Activated T-cell treated with anti-CD3 and anti-CD28 coated beads, Interleukin-2, amount 50 U/mL, for 24 hours (primary cell): ENCODE results near the gene UBD.

ENCODE experiments used
- DNase-seq: peaks from one replicate; pipeline ENCODE4 v3.0.0-alpha.2; 2020
- H3K27ac Mint-ChIP-seq: 2 replicates; pipeline ENCODE4 v1.8.0; 2020; ENCODE audit warnings: mild to moderate bottlenecking, mixed read lengths
- H3K27me3 Mint-ChIP-seq: 2 replicates; pipeline ENCODE4 v1.8.0; 2020; ENCODE audit warnings: mixed read lengths
- H3K36me3 Mint-ChIP-seq: 2 replicates; pipeline ENCODE4 v1.8.0; 2020; ENCODE audit warnings: low read depth, mixed read lengths
- H3K4me1 Mint-ChIP-seq: 2 replicates; pipeline ENCODE4 v1.8.0; 2020; ENCODE audit warnings: low read depth, mixed read lengths
- H3K4me3 Mint-ChIP-seq: 2 replicates; pipeline ENCODE4 v1.8.0; 2020; ENCODE audit warnings: mild to moderate bottlenecking, moderate library complexity, mixed read lengths
- H3K9me3 Mint-ChIP-seq: 2 replicates; pipeline ENCODE4 v1.8.0; 2020; ENCODE audit warnings: mixed read lengths

UBD gene

DNA sequence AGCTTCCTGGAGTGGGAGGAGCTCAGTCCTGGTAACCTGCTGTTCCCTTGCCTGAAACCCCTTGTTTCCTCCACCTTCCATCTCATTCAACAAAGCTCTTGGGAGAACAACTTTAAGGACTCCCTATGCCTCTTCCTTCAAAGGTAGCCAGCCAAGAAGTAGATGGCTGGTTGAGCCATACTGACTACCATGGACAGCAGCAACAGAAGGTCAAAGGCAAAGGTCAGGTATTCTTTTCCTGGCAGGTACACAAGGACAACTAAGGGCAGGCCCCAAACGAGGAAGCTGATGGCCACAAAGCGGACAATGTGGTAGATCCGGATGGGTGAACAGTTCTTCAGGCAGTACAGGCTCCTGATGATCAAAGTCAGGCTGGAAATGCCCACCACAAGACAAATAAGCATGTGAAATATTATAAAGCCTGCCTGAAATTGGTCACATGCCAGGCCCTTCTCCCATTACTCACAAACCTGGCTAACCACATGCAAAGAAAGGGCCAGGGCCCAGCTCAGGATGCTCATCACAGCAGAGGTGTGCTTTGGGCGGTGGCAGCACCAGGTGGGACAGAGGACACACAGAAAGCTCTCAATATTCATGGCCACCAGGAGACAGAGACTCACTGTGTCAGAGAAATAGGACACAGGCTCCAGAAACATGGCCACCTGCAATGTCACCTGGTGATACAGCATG lies 21.7 kb downstream of the UBD start:
- Mint-ChIP-seq H3K4me3 (no peak overlapping the region), H3K36me3 (no peaks in the 10 kb centered on the region), H3K4me1 (no peaks in the 10 kb centered on the region), H3K27me3 (peaks cover 17% of the 10 kb centered on the region), H3K27ac (no peak overlapping the region), H3K9me3 (no peaks in the 10 kb centered on the region)
- DNase-seq = no peak

DNA sequence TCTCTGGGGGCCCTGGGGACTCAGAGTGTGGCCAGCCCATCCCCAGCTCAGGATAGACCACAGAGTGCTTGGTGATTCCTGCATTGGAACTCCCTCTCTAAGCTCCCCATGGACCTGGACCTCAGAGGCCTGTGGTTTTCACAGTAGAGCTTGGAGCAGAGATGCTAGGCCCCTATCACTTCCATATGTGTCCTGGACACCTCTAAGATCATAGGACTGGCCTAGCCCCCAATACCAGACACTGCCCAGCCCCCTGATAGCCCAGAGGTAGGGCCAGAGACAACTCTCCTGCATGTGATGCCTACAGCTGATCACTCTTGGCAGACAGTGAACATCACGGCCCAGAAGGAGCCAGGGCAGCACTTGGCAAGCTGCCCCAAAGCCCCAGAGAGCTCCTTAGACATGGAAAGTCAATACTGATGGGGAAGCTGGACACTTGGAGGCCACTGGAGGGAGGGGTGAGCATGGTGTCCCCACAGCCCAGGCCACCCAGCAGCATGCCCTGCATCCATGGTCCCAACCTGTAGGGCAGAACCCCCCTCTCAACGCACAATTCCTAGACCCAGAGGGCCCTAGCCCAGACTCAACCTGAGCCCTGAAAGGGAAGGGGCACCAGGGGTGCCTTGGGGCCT lies 27.1 kb downstream of the UBD start:
- Mint-ChIP-seq H3K4me3 (no peak overlapping the region), H3K9me3 (no peaks in the 10 kb centered on the region), H3K36me3 (no peaks in the 10 kb centered on the region), H3K27ac (no peak overlapping the region), H3K27me3 (peaks cover 6% of the 10 kb centered on the region), H3K4me1 (no peaks in the 10 kb centered on the region)
- DNase-seq = no peak

DNA sequence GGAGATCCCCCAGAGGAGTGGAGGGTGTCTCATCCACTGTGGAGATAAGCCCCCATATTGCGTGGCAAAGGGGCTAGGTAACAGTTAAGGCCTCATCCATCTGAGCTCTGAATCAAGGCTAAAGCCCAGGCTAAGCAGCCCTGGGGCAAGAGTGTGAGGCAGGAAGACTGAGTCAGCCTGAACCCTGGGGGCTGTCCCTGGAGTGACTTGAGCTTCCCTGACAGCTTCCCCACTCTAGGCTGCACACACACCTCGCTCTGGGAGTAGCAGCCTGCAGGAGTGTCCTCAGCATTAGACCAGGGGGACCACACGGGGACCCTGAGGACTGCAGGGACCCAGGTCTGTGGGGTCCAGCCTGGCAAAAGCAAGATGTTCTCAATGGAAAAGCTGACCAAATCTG lies 27.9 kb downstream of the UBD start:
- Mint-ChIP-seq H3K9me3 (no peaks in the 10 kb centered on the region), H3K27me3 (peaks cover 9% of the 10 kb centered on the region), H3K36me3 (no peaks in the 10 kb centered on the region), H3K27ac (no peak overlapping the region), H3K4me1 (peaks cover 2% of the 10 kb centered on the region), H3K4me3 (no peak overlapping the region)
- no peak for DNase-seq

DNA sequence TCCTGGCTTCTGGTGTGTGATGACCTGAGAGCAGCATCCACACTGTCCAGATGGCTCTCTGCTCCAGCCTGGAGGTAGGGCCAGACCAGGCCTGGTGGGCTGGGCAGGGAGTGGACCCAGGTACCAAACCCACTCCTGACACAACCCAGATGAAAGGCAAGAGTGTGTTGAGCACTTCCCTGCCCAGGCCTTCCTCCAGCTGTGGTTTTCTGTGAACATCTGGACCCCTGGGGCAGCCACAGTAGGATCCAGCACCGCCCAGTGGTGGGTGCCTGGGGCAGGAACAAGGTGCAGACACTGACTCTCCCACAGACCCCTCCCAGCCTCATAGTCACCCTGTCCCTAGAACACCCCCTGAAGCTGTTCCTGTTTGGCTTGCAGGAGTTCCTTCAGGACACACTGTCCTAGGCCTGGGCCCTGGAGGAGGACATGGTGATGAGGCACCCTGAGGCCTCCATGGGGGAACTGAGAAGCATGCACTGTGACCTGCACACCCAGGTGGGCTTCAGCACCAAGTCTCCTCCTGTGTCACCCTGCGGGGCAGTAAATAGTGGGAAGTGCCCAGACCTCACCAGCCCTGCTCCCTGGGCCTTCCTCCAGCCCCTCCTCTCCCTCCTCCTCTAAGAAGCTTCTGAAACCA lies 28.7 kb downstream of the UBD start:
- H3K9me3 Mint-ChIP-seq = no peaks in the 10 kb centered on the region
- no peak overlapping the region for H3K27ac Mint-ChIP-seq

DNA sequence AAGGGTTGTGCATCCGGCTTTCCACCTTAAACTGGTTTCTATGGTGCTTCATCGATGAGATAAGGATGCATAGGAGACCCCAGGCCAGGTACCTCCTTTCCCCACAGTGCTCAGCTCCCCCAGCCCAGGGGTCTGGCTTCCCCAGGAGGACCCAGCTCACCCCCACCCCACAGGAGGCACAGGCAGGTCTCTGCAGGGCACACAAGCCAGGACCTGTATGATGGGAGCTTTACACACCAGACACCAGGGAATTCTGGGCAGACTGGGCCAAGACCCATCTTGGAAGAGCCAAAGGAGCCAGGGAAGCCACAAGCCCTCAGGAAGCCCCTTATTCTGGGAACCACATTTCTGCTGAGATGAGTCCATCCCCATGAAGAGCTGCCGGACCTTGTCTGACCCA lies 29.6 kb downstream of the UBD start:
- Mint-ChIP-seq H3K4me3 (no peak overlapping the region), H3K27ac (no peak overlapping the region), H3K4me1 (peaks cover 2% of the 10 kb centered on the region), H3K27me3 (peaks cover 24% of the 10 kb centered on the region), H3K36me3 (no peaks in the 10 kb centered on the region), H3K9me3 (no peaks in the 10 kb centered on the region)
- no peak for DNase-seq

More for the DNA sequence above, 28.7 kb downstream of the UBD start:
- Mint-ChIP-seq H3K27me3 (peaks cover 15% of the 10 kb centered on the region), H3K36me3 (no peaks in the 10 kb centered on the region), H3K4me3 (no peak overlapping the region), H3K4me1 (peaks cover 2% of the 10 kb centered on the region)
- no peak for DNase-seq

DNA sequence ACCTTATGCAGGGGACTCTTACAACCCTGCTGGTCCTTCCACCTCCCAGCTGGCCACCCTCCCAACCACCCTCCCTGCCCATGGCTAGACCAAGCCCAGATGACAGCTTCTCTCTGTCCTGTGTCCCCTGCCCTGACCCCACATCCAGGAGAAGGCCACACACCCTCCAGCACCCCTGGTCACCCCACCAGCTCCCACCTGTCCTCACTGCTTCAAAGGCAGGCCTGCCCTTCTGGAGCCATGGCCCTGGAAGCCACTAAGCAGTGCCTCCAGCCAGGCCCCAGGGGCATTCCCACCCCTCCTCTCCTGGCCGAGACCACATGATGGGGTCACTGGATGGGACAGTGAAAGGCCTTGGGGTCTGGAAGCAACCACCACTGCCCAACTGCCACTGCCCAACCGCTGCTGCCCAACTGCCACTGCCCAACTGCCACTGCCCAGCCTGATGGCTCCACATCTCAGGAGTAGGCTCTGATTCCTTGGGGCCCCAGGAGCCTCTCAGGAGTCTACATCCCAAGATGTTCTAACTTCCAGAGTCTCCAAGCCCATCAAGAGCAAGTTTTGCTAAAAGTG lies 30.5 kb downstream of the UBD start:
- Mint-ChIP-seq H3K4me3 (no peak overlapping the region), H3K27ac (no peak overlapping the region), H3K4me1 (peaks cover 2% of the 10 kb centered on the region), H3K27me3 (peaks cover 30% of the 10 kb centered on the region), H3K36me3 (no peaks in the 10 kb centered on the region), H3K9me3 (no peaks in the 10 kb centered on the region)
- no peak for DNase-seq

DNA sequence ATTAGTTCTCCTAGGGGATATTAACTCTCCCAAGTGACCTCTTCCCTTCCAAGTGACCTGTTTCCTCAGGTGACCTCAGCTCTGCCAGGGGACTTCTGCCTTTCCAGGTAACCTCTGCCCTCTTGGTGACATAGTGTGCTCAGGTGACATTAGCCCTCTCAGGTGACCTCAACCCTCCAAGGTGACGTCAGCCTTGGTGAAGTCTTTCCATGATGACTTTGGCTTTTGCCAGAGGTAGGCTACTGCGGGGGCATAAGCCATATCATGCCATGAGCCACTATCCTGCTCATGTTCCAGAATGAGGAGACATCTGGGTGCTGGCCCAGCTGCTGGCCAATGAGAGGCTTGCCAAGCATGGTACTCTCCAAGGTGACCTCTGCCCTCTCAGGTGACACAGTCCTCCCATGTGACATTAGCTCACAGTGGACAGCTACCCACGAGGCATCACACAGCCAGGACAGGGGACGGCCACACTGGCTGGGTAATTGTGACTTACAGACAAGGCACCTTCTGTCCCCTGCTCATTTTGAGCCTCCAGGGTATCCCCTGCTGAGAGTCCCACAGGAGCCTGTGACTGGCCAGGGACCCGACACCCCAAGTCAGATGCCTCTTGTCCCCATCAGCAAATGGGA lies 31.1 kb downstream of the UBD start:
- no peaks in the 10 kb centered on the region for H3K36me3 Mint-ChIP-seq
- no peak overlapping the region for H3K4me3 Mint-ChIP-seq
- no peaks in the 10 kb centered on the region for H3K9me3 Mint-ChIP-seq
- no peak overlapping the region for H3K27ac Mint-ChIP-seq
- peaks cover 32% of the 10 kb centered on the region for H3K27me3 Mint-ChIP-seq
- no peak for DNase-seq
- peaks cover 2% of the 10 kb centered on the region for H3K4me1 Mint-ChIP-seq

DNA sequence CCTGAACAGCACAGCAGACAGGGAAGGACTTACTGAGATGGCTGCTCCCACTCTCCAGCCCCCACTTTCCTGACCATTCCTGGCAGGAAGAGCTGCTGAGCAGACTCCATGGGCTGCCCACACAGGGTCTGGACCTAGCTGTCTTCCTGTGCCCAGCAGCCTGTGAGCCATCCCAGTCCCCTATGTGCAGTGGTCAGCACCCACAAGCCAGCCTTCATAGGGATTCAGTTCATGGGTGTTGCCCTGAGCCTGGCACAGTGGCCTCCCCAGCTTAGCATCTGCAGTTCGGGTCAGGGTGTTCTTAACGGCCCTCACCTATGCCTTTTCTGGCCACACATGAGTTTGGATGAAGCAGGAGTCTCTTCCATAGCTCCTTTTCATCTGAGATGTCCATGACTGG lies 32.0 kb downstream of the UBD start:
- no peaks in the 10 kb centered on the region for H3K36me3 Mint-ChIP-seq
- H3K27ac Mint-ChIP-seq = no peak overlapping the region
- H3K9me3 Mint-ChIP-seq = no peaks in the 10 kb centered on the region
- DNase-seq = no peak
- H3K27me3 Mint-ChIP-seq = peaks cover 34% of the 10 kb centered on the region
- H3K4me1 Mint-ChIP-seq = peaks cover 2% of the 10 kb centered on the region
- H3K4me3 Mint-ChIP-seq = no peak overlapping the region

DNA sequence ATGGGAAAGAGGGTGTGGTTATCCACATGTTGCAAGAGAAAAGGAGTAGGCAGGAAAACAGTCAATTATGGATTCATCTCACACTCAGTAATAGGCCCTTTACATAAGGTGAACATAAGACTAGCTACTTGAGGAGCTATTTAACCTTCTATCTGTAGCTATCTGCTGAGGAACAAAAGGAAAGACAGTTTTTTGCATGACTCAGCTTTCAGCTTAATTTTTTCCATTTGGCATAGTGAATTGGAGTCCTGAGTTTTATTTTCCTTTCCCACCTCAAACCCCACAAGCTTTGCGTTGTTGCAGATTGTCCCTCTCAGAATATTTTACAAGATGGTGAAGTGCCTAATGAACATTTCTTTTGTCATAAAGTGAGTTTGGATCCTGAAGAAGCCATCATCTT lies 32.4 kb downstream of the UBD start:
- DNase-seq = no peak
- Mint-ChIP-seq H3K4me3 (no peak overlapping the region), H3K9me3 (no peaks in the 10 kb centered on the region), H3K27ac (no peak overlapping the region), H3K4me1 (peaks cover 2% of the 10 kb centered on the region), H3K27me3 (peaks cover 34% of the 10 kb centered on the region), H3K36me3 (no peaks in the 10 kb centered on the region)

DNA sequence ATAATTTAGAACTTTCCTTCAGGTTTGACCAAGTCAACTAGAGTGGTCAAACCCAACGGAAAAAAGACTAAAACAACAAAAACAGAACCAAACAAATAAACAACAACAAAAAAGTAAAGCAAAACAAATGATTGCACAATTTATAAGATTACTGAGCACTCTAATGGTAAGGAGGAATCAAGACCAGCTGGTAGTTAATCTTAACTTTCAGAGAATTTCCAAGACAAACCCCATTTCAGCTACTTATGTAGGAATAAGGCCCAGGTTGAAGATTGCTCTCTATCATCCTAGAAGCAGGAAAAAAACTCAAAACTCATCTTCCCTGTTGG lies 34.3 kb downstream of the UBD start:
- Mint-ChIP-seq H3K4me1 (peaks cover 2% of the 10 kb centered on the region), H3K27me3 (peaks cover 35% of the 10 kb centered on the region), H3K36me3 (no peaks in the 10 kb centered on the region), H3K9me3 (no peaks in the 10 kb centered on the region), H3K4me3 (no peak overlapping the region), H3K27ac (no peak overlapping the region)
- DNase-seq = no peak

DNA sequence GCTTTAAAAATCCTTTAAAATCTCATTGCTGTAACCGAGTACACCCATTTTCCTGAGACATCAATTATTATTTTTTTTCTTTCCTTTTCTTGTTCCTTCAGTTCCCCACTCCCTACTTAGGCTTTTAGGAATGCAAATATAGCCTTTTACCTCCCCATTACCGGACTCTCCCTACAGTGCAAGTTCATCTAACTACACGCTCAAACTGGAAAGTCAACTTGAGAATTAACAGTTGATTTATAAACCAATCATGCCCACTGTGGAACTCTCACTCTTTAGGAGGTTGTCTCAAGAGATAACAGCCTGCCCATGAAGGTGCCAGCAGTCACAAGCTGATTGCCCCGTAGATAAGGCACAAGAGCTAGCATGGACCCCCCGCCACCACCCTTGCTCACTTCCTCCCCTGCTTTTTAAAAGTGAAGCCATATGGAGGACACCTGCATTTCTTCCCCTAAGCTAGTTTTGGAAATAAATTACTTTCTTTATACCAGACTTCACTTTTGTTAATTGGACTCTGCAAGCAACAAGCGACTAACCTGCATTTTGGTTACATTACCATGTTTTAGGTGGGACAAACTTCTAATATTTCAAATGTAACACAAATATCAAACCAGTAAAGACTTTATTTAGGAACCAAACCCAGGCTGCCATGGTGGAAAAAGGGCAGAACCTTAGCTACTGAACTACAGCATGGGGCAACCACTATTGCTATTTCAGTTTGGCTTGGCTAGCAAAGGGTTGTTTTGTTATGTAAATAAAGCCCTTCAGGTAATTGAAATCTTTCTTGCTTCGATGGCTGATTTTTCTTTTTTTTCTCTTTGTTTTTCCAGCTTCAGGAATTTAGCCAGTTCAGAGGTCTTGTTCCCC lies 34.9 kb downstream of the UBD start:
- Mint-ChIP-seq H3K4me3 (no peak overlapping the region), H3K4me1 (peaks cover 2% of the 10 kb centered on the region), H3K27me3 (peaks cover 41% of the 10 kb centered on the region), H3K36me3 (no peaks in the 10 kb centered on the region), H3K9me3 (no peaks in the 10 kb centered on the region), H3K27ac (no peak overlapping the region)
- no peak for DNase-seq

DNA sequence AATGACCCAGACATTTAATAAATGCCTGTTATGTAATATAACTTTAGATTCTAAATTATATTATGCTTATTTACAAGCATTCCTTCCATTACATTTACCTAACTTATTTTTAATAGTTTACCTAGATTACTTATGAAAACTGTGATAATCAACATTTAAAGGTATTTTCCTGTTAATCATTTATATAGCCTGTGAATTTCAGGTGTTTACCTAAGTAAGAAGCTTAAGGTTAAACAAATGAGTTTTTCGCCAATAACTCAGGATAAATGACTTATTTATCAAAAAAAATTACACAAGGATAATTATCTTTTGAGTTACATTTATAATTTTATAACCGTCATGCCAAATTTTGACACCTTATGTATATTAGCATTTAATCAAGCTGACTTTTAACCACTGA lies 35.5 kb downstream of the UBD start:
- no peaks in the 10 kb centered on the region for H3K9me3 Mint-ChIP-seq
- peaks cover 2% of the 10 kb centered on the region for H3K4me1 Mint-ChIP-seq
- H3K27ac Mint-ChIP-seq = no peak overlapping the region
- H3K36me3 Mint-ChIP-seq = no peaks in the 10 kb centered on the region
- no peak overlapping the region for H3K4me3 Mint-ChIP-seq
- no peak for DNase-seq
- H3K27me3 Mint-ChIP-seq = peaks cover 42% of the 10 kb centered on the region

DNA sequence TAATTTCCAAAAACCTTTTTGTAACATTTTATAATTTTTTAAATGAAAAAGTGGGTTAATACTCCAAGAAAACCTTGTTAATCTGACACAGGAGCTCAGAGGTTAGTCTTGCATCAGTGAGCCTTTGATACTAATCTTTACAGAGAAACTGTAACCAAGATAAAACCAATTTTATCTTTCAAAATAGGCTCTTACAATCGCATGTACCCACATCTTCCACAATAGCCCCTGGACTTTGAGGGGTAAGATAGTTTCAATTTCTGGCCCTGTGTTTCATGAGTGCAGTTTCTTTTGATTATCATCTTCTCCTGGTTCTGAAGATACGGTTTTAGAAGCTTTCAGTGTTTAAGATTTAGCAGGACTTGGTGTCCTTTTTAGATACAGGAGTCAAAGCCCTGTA lies 37.3 kb downstream of the UBD start:
- Mint-ChIP-seq H3K9me3 (no peaks in the 10 kb centered on the region), H3K4me1 (peaks cover 1% of the 10 kb centered on the region), H3K27ac (no peak overlapping the region), H3K27me3 (peaks cover 36% of the 10 kb centered on the region), H3K36me3 (no peaks in the 10 kb centered on the region), H3K4me3 (no peak overlapping the region)
- no peak for DNase-seq

DNA sequence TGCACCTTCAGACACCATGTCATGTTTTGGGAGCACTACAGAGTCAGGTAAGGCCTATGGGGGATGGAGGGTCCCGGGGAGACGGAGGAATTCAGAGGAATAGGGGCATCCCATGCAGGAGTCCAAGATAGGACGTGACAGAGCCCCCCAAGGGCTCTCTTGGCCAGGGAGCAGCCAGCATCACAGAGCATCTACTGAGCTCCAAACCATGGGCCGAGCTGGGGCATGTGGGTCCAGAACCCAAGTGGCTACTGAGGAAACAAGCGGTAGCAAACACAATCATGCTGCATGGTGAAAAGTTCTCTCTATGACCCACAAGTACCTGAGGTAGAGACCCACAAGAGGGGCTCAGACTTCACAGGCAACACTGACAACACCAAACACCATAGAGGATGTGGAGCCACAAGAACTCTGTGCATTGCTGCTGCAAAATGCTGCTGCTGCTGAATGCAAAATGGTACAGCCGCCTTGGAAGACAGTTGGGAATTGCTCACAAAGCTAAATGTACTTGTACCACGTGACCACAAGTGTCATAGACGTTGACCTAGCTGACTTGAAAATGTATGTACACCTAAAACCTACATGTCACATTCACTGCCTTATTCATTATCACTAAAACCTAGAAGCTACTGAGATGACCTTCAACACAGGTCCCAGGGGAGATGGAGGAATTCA lies 38.4 kb downstream of the UBD start:
- no peak for DNase-seq
- H3K4me1 Mint-ChIP-seq = peaks cover 5% of the 10 kb centered on the region
- no peaks in the 10 kb centered on the region for H3K36me3 Mint-ChIP-seq
- no peak overlapping the region for H3K27ac Mint-ChIP-seq
- H3K4me3 Mint-ChIP-seq = no peak overlapping the region
- no peaks in the 10 kb centered on the region for H3K9me3 Mint-ChIP-seq
- H3K27me3 Mint-ChIP-seq = peaks cover 35% of the 10 kb centered on the region
